Measurements from ENCODE around the gene FCRL4. TPM values are rescaled to one million over a fixed set of nuclear protein-coding genes. Genes with fewer than 3 reads are reported as not detected.
A peak's percentile ranks its signal among the peaks of the same experiment; 100 is the strongest.

FCRL4 gene
- total and polyA plus RNA-seq, 2 donors (not counting 3 experiments of a cell fraction or from before 2014, with no cell fraction given): not detected

GRCh38 chr1:157580179-157580827 is 17.6 kb downstream of the FCRL4 start:
- no peak for TF ChIP-seq POLR2A (IDR thresholded peaks at IDR 0.05; ENCODE audit: low read depth, low read length)
- no peak for TF ChIP-seq JUN (IDR thresholded peaks at IDR 0.05; ENCODE audit: borderline replicate concordance, insufficient read depth, insufficient read length, low read depth)
- no peak for TF ChIP-seq EZH2 (IDR thresholded peaks at IDR 0.05; ENCODE audit: borderline replicate concordance, low read depth, low read length, severe bottlenecking)
- TF ChIP-seq, protein P1, sequence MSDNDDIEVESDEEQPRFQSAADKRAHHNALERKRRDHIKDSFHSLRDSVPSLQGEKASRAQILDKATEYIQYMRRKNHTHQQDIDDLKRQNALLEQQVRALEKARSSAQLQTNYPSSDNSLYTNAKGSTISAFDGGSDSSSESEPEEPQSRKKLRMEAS (IDR thresholded peaks at IDR 0.05; ENCODE audit: insufficient read depth, insufficient read length): no peak
- no peak for TF ChIP-seq MYC (IDR thresholded peaks at IDR 0.05; ENCODE audit: low read depth, low read length)
- no peak for TF ChIP-seq GATA2 (IDR thresholded peaks at IDR 0.05; ENCODE audit: insufficient read depth, insufficient read length, low read depth, low read length)
- TF ChIP-seq CTCF (IDR thresholded peaks at IDR 0.05; ENCODE audit: extremely low read depth in 1 of 2, insufficient read depth in 1 of 2, low read depth in 1 of 2, low read length in 2 of 2): peak; percentile 59 to 63
- ChIA-PET POLR2A (no interaction called here), CTCF (interaction anchor here (0.5 to 6.9 kb wide), 56 partner anchors 8 to 1419 kb away, joined by 3 to 311 read pairs (median 4); partner anchors contain the start of gene FCRL4)
- H3K9ac ChIP-seq (replicated peaks; ENCODE audit: extremely low read depth, insufficient read depth, low read length): no peak overlapping the region
- H3K36me3 ChIP-seq (ENCODE audit: control insufficient read depth in 2 of 2, extremely low read depth in 1 of 2, insufficient read depth in 2 of 2, low read length in 2 of 2): no peaks in the 10 kb centered on the region
- no TSS peak for BruUV-seq (replicated peaks)
- peak; percentile 70 for FAIRE-seq
- H3K79me2 ChIP-seq (ENCODE audit: control insufficient read depth, insufficient read depth, low read length): no peaks in the 10 kb centered on the region
- H3K4me3 ChIP-seq (replicated peaks in 1 of 3; ENCODE audit: insufficient read depth in 1 of 3, low read depth in 1 of 3, low read length in 3 of 3): no peak overlapping the region
- H3K27ac ChIP-seq (ENCODE audit: insufficient read depth, low read depth, low read length): no peak overlapping the region
- intact Hi-C loops (cut with micrococcal nuclease): loop anchor here (1.0 to 5.0 kb wide), 4 partner anchors 111 to 1492 kb away; no protein-coding TSS in a partner anchor
- no peaks in the 10 kb centered on the region for H4K20me1 ChIP-seq (replicated peaks; ENCODE audit: control insufficient read depth, extremely low read depth, insufficient read depth, low read length)
- no peaks in the 10 kb centered on the region for H3K9me1 ChIP-seq (replicated peaks; ENCODE audit: control insufficient read depth, extremely low read depth, insufficient read depth, low read length)
- peak; percentile 70 for DNase-seq (ENCODE audit: low read depth, low spot score)
- H2AFZ ChIP-seq (ENCODE audit: low read depth, low read length): no peak overlapping the region
- peaks cover 0 to 2% of the 10 kb centered on the region in 2 experiments for H3K27me3 ChIP-seq (ENCODE audit: control insufficient read depth in 2 of 2, insufficient read depth in 2 of 2, low read length in 2 of 2)
- dilution Hi-C loops (cut with MboI; ENCODE audit: extremely low pct_ligation_motif_present, low sequenced_read_pairs): no loop called here
- no peaks in the 10 kb centered on the region for H3K9me3 ChIP-seq (replicated peaks; ENCODE audit: control insufficient read depth, insufficient read depth, low read length)
- H3K4me2 ChIP-seq (ENCODE audit: insufficient read depth, low read length): no peak overlapping the region
- no peaks in the 10 kb centered on the region for H3K4me1 ChIP-seq (ENCODE audit: control insufficient read depth, extremely low read depth, insufficient read depth, low read length)
